Tibial nerve (tissue), 4 donors: Measurements from ENCODE around the gene SNED1. TPM values are rescaled to one million over a fixed set of nuclear protein-coding genes. Genes with fewer than 3 reads are reported as not detected.

ENCODE experiments used
- DNase-seq, 2 donors: peaks; one replicate each; pipeline ENCODE4 v3.0.0-alpha.2; 2019; ENCODE audit warnings: low spot score in 2 of 2
- H3K27ac ChIP-seq, 4 donors: fragments of 200-600 bp; sonication (generic) in 3 of 4; one replicate each; pipeline ENCODE4 v1.5.1; 2017 to 2019; ENCODE audit warnings: mild to moderate bottlenecking in 1 of 4
- H3K27me3 ChIP-seq, 2 donors: fragments of 200-600 bp; sonication (generic) in 1 of 2; one replicate each; pipeline versions ENCODE4 v1.5.1 to v1.6.0; 2017 to 2019
- H3K36me3 ChIP-seq, 3 donors: fragments of 200-600 bp; sonication (generic); one replicate each; pipeline ENCODE4 v1.5.1; 2018 to 2019
- H3K4me1 ChIP-seq, 4 donors: fragments of 200-600 bp; sonication (generic) in 3 of 4; one replicate each; pipeline ENCODE4 v1.5.1; 2017 to 2019
- H3K4me3 ChIP-seq, 4 donors: fragments of 200-600 bp; sonication (generic) in 3 of 4; one replicate each; pipeline ENCODE4 v1.5.1; 2017 to 2019; ENCODE audit warnings: mild to moderate bottlenecking in 1 of 4, moderate library complexity in 1 of 4
- H3K9me3 ChIP-seq, 4 donors: fragments of 200-600 bp; sonication (generic) in 3 of 4; one replicate each; pipeline ENCODE4 v1.5.1; 2017 to 2019
- CTCF ChIP-seq, 5 experiments: fragments of 200-600 bp in 3 of 5; fragments of 450-650 bp in 2 of 5; sonication (generic) in 3 of 5; IDR thresholded peaks; one replicate each; pipeline ENCODE4 v1.5.1; 2016 to 2019; ENCODE audit warnings: antibody characterized with exemption in 5 of 5, mild to moderate bottlenecking in 3 of 5, moderate library complexity in 2 of 5
- EP300 ChIP-seq, 2 donors: sonication (generic); formaldehyde crosslinking; IDR thresholded peaks; one replicate each; pipeline ENCODE4 v1.6.1; 2017; ENCODE audit warnings: antibody characterized with exemption in 2 of 2, mild to moderate bottlenecking in 1 of 2
- POLR2A ChIP-seq, 2 donors: fragments of 450-650 bp; IDR thresholded peaks; one replicate each; pipeline ENCODE4 v1.6.1; 2017; ENCODE audit warnings: antibody characterized with exemption in 2 of 2, mild to moderate bottlenecking in 2 of 2, moderate library complexity in 2 of 2
- WGBS, 2 donors: methylation state at CpG; one replicate each; pipeline ENCODE4 v1.1.5; 2018; 5-methylcytosine and 5-hydroxymethylcytosine counted together
- total RNA-seq, 4 donors: library from RNA; depleted of rRNA; stranded (reverse); fragments of >200 nt; gene quantifications; one replicate each; pipeline ENCODE4 v1.1.0, GENCODE V29; 2016

Gene SNED1
- total RNA-seq, 4 donors from 2014 or later, result 116 to 226 (median 141) TPM

DNA sequence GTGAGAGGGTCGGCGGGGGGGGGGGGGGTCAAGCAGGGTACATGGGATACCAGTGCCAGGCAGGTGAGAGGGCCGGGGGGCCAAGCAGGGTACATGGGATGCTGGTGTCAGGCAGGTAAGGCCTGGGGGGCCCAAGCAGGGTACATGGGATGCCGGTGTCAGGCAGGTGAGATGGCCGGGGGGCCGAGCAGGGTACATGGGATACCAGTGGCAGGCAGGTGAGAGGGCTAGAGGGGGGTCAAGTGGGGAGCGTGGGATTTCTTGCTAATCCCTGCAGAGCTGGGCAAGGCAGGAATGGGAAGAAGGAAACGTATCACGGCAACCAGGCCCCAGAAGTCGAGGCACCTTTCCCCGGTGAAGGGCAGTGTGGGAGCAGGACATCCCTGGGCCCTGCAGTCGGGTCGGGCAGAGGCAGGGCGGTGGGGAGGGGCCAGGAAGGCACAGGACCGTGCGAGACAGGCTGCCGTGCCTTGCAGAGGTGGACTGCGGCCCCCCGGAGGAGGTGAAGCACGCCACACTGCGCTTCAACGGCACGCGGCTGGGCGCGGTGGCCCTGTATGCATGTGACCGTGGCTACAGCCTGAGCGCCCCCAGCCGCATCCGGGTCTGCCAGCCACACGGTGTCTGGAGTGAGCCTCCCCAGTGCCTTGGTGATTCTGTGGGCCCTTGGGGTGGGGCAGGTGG lies 54.4 kb downstream of the SNED1 start:
- Histone ChIP-seq H3K9me3 (no peaks in the 10 kb centered on the region), H3K27ac (no peak overlapping the region), H3K4me1 (no peaks in the 10 kb centered on the region), H3K4me3 (no peak overlapping the region), H3K27me3 (no peaks in the 10 kb centered on the region), H3K36me3 (peaks cover 0 to 76% (median 0%) of the 10 kb centered on the region in 3 donors)
- WGBS, 2 donors, result 88 to 89% methylated on average over 26 to 31 of the region's 31 CpGs
- no peak for DNase-seq
- no peak for TF ChIP-seq EP300 (IDR thresholded peaks at IDR 0.05)
- no peak for TF ChIP-seq CTCF (IDR thresholded peaks at IDR 0.05)
- TF ChIP-seq POLR2A (IDR thresholded peaks at IDR 0.05), result no peak

DNA sequence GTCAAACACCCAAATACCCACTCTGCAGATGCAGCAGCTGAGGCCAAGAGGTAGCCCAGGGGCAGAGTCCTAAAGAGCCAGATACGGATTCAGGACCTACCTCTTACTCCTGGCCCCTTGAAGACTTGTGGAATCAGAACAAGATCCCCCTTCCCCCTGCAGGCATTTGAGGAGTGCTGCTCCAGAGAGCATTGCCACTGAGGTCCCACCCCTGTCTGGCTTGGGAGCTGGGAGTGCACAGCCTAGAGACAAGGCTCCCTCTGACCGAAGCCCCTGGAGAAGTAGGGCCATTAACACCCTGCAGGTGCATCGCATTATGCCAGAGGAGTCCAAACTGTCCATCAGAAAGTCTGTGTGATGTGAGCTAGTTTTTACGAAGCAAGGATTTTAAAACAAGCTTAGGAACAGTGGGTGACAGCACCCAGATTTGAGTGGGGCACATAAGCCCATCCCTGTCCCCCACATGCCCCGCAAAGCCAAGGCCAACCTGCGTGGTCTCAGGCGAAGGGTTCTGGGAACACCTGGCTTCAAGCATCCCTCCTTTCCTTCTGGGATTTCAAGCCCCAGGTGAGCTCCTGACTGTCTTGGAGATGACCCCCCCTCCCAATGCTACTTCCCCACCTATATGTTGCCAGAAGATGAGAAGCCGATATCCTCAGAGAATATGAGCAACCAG lies 55.3 kb downstream of the SNED1 start:
- peak in 1 of 2 donors; percentile 3 for DNase-seq
- Histone ChIP-seq H3K4me3 (no peak overlapping the region), H3K27ac (no peak overlapping the region), H3K27me3 (no peaks in the 10 kb centered on the region), H3K9me3 (no peaks in the 10 kb centered on the region), H3K4me1 (no peaks in the 10 kb centered on the region), H3K36me3 (peaks cover 0 to 67% (median 0%) of the 10 kb centered on the region in 3 donors)
- TF ChIP-seq CTCF (IDR thresholded peaks at IDR 0.05) (no peak), EP300 (IDR thresholded peaks at IDR 0.05) (no peak), POLR2A (IDR thresholded peaks at IDR 0.05) (no peak)
- 87 to 90% methylated on average over 7 to 8 of the region's 8 CpGs for WGBS, 2 donors

DNA sequence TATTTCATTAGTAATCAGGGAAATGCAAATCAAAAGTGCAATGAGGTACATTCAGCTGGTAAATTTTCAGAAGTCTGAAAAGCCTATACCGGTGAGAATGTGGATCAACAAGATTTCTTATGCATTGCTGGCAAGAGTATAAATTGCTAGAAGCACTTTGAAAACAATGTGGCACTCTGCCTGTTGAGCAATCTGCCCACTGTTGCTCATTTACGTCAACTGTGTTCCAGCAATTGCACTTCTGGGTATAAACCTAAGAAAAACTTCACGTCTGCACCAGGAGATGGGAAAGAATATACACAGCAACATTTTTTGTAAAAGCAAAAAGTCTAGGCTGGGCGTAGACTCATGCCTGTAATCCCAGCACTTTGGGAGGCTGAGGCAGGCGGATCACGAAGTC lies 62.9 kb downstream of the SNED1 start:
- WGBS, 2 donors, result 62 to 64% methylated on average over 6 of the region's 6 CpGs
- H3K27ac ChIP-seq, result peak overlapping the region in 1 of 4 donors; percentile 34
- H3K4me1 ChIP-seq, result peaks cover 0 to 23% (median 0%) of the 10 kb centered on the region in 4 donors

DNA sequence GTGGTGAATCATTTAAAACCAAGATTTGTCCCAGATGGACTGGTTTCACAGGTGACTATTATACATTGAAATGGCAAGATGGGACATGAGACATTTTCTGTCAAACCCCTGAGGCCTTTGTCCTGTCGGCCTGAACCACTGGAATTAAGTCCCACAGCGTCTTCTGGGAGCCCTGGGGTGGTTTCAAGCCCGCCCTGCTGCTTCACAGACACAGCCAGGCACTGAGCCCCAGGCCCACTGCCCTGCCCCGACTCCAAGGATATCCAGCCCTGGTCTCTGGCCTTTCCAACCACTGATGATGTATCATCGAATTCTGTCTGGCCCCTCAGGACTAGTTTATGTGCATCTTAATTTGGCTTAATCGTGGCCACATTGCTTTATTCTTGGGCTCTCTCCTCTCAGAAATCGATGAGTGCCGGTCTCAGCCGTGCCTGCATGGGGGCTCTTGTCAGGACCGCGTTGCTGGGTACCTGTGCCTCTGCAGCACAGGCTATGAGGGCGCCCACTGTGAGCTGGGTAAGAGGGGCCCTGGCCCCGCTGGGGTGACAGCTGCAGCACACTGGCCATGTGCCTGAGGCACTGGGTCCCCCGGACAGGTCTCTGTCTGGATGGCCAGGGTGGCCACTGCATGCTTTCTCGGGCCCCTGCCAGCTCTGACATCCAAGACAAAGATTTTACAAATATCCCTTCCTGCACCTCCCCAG lies 64.1 kb downstream of the SNED1 start:
- H3K4me3 ChIP-seq, result no peak overlapping the region
- H3K9me3 ChIP-seq, result no peaks in the 10 kb centered on the region
- peaks cover 0 to 23% (median 0%) of the 10 kb centered on the region in 4 donors for H3K4me1 ChIP-seq
- no peaks in the 10 kb centered on the region for H3K27me3 ChIP-seq
- H3K27ac ChIP-seq, result peak overlapping the region in 1 of 4 donors; percentile 34
- DNase-seq, result no peak
- TF ChIP-seq CTCF (IDR thresholded peaks at IDR 0.05) (no peak), EP300 (IDR thresholded peaks at IDR 0.05) (no peak), POLR2A (IDR thresholded peaks at IDR 0.05) (no peak)
- H3K36me3 ChIP-seq, result peaks cover 0 to 30% (median 0%) of the 10 kb centered on the region in 3 donors
- WGBS, 2 donors, result 73 to 82% methylated on average over 12 to 15 of the region's 15 CpGs

More for the DNA sequence above, 62.9 kb downstream of the SNED1 start:
- H3K9me3 ChIP-seq, result no peaks in the 10 kb centered on the region
- peaks cover 0 to 17% (median 0%) of the 10 kb centered on the region in 3 donors for H3K36me3 ChIP-seq
- DNase-seq, result peak; percentile 12 to 36
- no peak overlapping the region for H3K4me3 ChIP-seq
- TF ChIP-seq CTCF (IDR thresholded peaks at IDR 0.05) (no peak), EP300 (IDR thresholded peaks at IDR 0.05) (peak in 1 of 2 donors; percentile 70)
- no peaks in the 10 kb centered on the region for H3K27me3 ChIP-seq
